Esophagus muscularis mucosa (tissue), 4 donors: Measurements from ENCODE around the gene MICALL1. TPM values are rescaled to one million over a fixed set of nuclear protein-coding genes. Genes with fewer than 3 reads are reported as not detected.

Source experiments
- DNase-seq: peaks from one replicate; pipeline ENCODE4 v3.0.0-alpha.2; 2017; ENCODE audit errors: extremely low spot score
- H3K27ac ChIP-seq, 4 donors: fragments of 200-600 bp; sonication (generic); replicated peaks in 1 of 4; 1 replicate in 3 of 4; 2 replicates in 1 of 4; pipeline ENCODE4 v1.5.1; 2016 to 2019; ENCODE audit warnings: mild to moderate bottlenecking in 1 of 4
- H3K27me3 ChIP-seq, 4 donors: fragments of 200-600 bp; sonication (generic); one replicate each; pipeline versions ENCODE4 v1.5.1 to v1.6.0; 2016 to 2019
- H3K36me3 ChIP-seq, 4 donors: fragments of 200-600 bp; sonication (generic); one replicate each; pipeline ENCODE4 v1.5.1; 2016 to 2019
- H3K4me1 ChIP-seq, 4 donors: fragments of 200-600 bp; sonication (generic); one replicate each; pipeline ENCODE4 v1.5.1; 2016 to 2019
- H3K4me3 ChIP-seq, 4 donors: fragments of 200-600 bp; sonication (generic); 1 replicate in 2 of 4; 2 replicates in 2 of 4; pipeline ENCODE4 v1.5.1; 2016 to 2019; ENCODE audit warnings: mild to moderate bottlenecking in 4 of 4, moderate library complexity in 1 of 4
- H3K9me3 ChIP-seq, 4 donors: fragments of 200-600 bp; sonication (generic); 1 replicate in 3 of 4; 2 replicates in 1 of 4; pipeline ENCODE4 v1.5.1; 2016 to 2019
- EP300 ChIP-seq: sonication (generic); formaldehyde crosslinking; IDR thresholded peaks from one replicate; pipeline ENCODE4 v1.6.1; 2017; ENCODE audit warnings: antibody characterized with exemption
- POLR2A ChIP-seq: fragments of 450-650 bp; IDR thresholded peaks from one replicate; pipeline ENCODE4 v1.6.1; 2017; ENCODE audit warnings: antibody characterized with exemption, moderate library complexity, mild to moderate bottlenecking, low read depth
- POLR2AphosphoS5 ChIP-seq, 2 donors: sonication (generic); formaldehyde crosslinking; IDR thresholded peaks; one replicate each; pipeline ENCODE4 v1.6.1; 2017; ENCODE audit warnings: antibody characterized with exemption in 2 of 2
- WGBS: methylation state at CpG from one replicate; pipeline ENCODE4 v1.1.5; 2018; 5-methylcytosine and 5-hydroxymethylcytosine counted together
- intact Hi-C: fragments of 100-400 bp; cut with DNase I; formaldehyde crosslinking; loops from one replicate; pipeline ENCODE4 v1.15.1; 2023
- total RNA-seq, 4 donors: library from RNA; depleted of rRNA; stranded (reverse); fragments of >200 nt; gene quantifications; one replicate each; pipeline versions ENCODE4 v1.1.0 to v1.2.1, GENCODE V29; 2016
- TF ChIP-seq, protein P1 (sequence below), 3 experiments: fragments of 200-600 bp in 2 of 3; fragments of 450-650 bp in 1 of 3; sonication (generic) in 2 of 3; IDR thresholded peaks; one replicate each; pipeline ENCODE4 v1.5.1; 2017 to 2019; ENCODE audit warnings: antibody characterized with exemption in 3 of 3, mild to moderate bottlenecking in 2 of 3, moderate library complexity in 1 of 3

Gene MICALL1
- total RNA-seq, 4 donors from 2014 or later, result 51.2 to 136 (median 71.2) TPM

DNA sequence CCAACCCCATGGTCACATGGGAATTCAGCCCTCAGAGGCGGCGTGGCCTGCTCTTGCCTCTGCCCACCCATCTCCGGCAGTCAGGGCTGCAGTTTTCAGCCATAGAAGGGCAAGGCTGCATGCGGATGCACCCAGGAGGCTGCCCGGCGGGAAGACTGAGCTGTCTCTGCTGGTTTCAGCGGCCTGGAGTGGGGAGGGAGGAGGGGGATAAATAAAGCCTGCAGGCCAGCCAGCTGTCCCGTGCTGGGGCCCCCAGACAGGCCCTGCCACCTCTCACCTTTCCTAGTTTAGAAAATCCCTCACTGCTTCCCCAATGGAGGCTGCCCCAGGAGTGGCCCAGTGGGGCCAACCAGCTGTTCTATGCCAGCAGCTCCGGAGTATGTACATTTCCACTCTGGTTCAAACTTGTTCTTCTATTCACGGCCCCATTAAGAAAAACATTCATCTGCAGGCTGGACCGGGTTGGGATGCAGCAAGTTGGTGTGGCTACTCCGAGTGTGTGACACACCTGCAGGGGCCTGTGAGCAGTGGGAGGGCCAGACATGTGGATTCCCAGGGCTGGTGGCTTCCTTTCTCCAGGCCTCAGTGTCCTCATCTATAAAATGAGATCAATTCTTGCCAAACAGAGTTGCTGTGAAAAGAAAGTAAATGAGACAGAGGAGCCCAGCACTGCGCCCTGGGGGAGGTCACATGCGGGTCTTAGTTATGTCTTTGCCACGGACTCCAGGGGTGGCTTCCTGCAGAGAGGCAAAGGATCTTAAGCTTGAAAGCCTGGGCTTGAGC lies 5.0 kb downstream of the MICALL1 start:
- Histone ChIP-seq H3K4me1 (peaks cover 42 to 80% (median 64%) of the 10 kb centered on the region in 4 donors), H3K27me3 (no peaks in the 10 kb centered on the region), H3K36me3 (peaks cover 21 to 44% (median 39%) of the 10 kb centered on the region in 4 donors), H3K9me3 (no peaks in the 10 kb centered on the region), H3K27ac (peak overlapping the region; percentile 95 to 96 (median 96)), H3K4me3 (peak overlapping the region; percentile 15 to 26 (median 20))
- no peak for DNase-seq
- 33% methylated on average over 7 of the region's 15 CpGs for WGBS
- intact Hi-C loops, result no loop called here
- TF ChIP-seq, protein P1, sequence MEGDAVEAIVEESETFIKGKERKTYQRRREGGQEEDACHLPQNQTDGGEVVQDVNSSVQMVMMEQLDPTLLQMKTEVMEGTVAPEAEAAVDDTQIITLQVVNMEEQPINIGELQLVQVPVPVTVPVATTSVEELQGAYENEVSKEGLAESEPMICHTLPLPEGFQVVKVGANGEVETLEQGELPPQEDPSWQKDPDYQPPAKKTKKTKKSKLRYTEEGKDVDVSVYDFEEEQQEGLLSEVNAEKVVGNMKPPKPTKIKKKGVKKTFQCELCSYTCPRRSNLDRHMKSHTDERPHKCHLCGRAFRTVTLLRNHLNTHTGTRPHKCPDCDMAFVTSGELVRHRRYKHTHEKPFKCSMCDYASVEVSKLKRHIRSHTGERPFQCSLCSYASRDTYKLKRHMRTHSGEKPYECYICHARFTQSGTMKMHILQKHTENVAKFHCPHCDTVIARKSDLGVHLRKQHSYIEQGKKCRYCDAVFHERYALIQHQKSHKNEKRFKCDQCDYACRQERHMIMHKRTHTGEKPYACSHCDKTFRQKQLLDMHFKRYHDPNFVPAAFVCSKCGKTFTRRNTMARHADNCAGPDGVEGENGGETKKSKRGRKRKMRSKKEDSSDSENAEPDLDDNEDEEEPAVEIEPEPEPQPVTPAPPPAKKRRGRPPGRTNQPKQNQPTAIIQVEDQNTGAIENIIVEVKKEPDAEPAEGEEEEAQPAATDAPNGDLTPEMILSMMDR (IDR thresholded peaks at IDR 0.05), result no peak
- TF ChIP-seq POLR2AphosphoS5 (IDR thresholded peaks at IDR 0.05), result peak; percentile 56 to 80

DNA sequence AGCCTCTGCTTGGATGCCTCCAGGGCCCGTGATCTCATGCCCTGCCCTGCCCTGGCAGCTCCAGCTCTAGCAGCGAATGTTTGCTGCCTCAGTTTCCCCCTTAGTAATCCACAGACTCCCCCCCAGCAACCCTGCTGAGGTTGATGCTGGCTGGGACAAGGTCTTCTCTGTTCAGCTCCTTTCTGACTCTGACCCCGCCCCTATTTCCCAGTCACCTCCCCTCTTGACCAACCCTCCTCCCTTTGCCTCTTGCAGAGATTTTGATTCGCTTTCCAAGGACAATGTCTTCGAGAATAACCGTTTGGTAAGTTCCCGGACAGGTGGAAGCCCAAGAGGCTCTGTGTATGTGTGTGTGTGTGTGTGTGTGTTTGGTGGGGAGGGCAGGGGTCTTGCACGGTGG lies 5.6 kb downstream of the MICALL1 start:
- peaks cover 26 to 50% (median 45%) of the 10 kb centered on the region in 4 donors for H3K36me3 ChIP-seq
- intact Hi-C loops, result no loop called here
- peaks cover 41 to 84% (median 66%) of the 10 kb centered on the region in 4 donors for H3K4me1 ChIP-seq
- 50% methylated on average over 8 of the region's 8 CpGs for WGBS
- no peak for DNase-seq
- no peak for TF ChIP-seq POLR2A
- no peak for TF ChIP-seq EP300
- TF ChIP-seq, protein P1 (IDR thresholded peaks at IDR 0.05), result no peak
- no peak for TF ChIP-seq POLR2AphosphoS5 (IDR thresholded peaks at IDR 0.05)
- H3K27ac ChIP-seq, result peak overlapping the region; percentile 95 to 96 (median 96)
- H3K4me3 ChIP-seq, result peak overlapping the region in 2 of 4 donors; percentile 15 to 26
- H3K27me3 ChIP-seq, result no peaks in the 10 kb centered on the region
- H3K9me3 ChIP-seq, result no peaks in the 10 kb centered on the region

DNA sequence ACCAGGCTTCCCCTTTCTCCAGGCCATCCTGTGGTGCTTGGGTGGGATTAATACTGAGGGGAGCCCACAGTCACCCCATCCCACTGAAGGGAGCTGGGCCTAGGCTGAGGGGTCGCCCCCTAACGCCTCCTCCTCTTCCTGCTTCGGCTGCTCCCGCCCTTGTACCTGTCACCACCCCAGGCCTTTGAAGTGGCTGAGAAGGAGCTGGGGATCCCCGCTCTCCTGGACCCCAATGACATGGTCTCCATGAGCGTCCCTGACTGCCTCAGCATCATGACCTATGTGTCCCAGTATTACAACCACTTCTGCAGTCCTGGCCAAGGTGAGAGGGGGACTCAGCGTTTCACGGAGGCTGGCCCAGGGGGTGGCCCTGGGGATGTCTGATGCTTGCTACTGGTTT lies 6.1 kb downstream of the MICALL1 start:
- WGBS, result 84% methylated on average over 8 of the region's 8 CpGs
- Histone ChIP-seq H3K27me3 (no peaks in the 10 kb centered on the region), H3K4me1 (peaks cover 37 to 84% (median 62%) of the 10 kb centered on the region in 4 donors), H3K27ac (peak overlapping the region; percentile 95 to 96 (median 96)), H3K4me3 (no peak overlapping the region), H3K9me3 (no peaks in the 10 kb centered on the region), H3K36me3 (peaks cover 31 to 55% (median 50%) of the 10 kb centered on the region in 4 donors)
- no peak for DNase-seq
- TF ChIP-seq, protein P1 (IDR thresholded peaks at IDR 0.05), result no peak
- TF ChIP-seq POLR2AphosphoS5 (IDR thresholded peaks at IDR 0.05), result no peak
- TF ChIP-seq POLR2A, result no peak
- TF ChIP-seq EP300, result no peak
- intact Hi-C loops, result no loop called here

DNA sequence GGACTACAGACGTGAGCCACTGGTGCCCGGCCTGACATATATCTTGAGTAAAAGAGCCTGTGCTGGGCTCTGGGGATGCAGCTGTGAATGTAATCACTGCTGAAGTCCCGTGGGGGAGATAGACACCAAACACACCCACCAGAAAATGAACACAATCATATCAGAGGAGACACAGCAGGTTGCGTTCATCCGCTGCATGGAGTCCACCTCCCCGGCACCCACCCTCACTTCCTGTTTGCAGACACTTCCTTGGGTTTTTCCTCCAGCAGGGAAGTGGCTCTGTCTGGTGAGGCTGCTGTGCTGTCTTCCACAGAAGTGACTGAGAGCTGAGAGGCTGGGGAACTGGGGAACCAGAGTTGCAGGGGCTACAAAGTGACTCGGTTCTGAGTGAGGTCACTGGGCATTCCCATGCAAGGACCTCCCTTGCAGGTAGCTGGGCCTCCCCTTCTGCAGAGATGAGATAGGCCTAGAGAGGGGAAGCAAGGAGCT lies 7.2 kb downstream of the MICALL1 start:
- intact Hi-C loops, result no loop called here
- Histone ChIP-seq H3K27me3 (no peaks in the 10 kb centered on the region), H3K27ac (peak overlapping the region; percentile 95 to 96 (median 96)), H3K36me3 (peaks cover 37 to 66% (median 61%) of the 10 kb centered on the region in 4 donors), H3K4me3 (no peak overlapping the region), H3K9me3 (no peaks in the 10 kb centered on the region), H3K4me1 (peaks cover 33 to 81% (median 54%) of the 10 kb centered on the region in 4 donors)
- no peak for TF ChIP-seq POLR2AphosphoS5 (IDR thresholded peaks at IDR 0.05)
- TF ChIP-seq, protein P1 (IDR thresholded peaks at IDR 0.05), result no peak
- TF ChIP-seq POLR2A, result no peak
- no peak for TF ChIP-seq EP300
- WGBS, result 47% methylated on average over 6 of the region's 7 CpGs
- no peak for DNase-seq
